Testis (tissue), 2 donors: Measurements from ENCODE around the gene SOSTDC1.

ENCODE experiments used
- POLR2A ChIP-seq: fragments of 450-650 bp; IDR thresholded peaks from one replicate; pipeline ENCODE4 v1.6.1; 2017; ENCODE audit warnings: antibody characterized with exemption, mild to moderate bottlenecking, moderate library complexity
- TF ChIP-seq, protein P1 (sequence below), 3 experiments: fragments of 450-650 bp in 2 of 3; fragments of 200-600 bp in 1 of 3; sonication (generic) in 1 of 3; IDR thresholded peaks; one replicate each; pipeline ENCODE4 v1.5.1; 2016 to 2019; ENCODE audit warnings: antibody characterized with exemption in 3 of 3, mild to moderate bottlenecking in 2 of 3, moderate library complexity in 1 of 3

- TF ChIP-seq, protein P1, sequence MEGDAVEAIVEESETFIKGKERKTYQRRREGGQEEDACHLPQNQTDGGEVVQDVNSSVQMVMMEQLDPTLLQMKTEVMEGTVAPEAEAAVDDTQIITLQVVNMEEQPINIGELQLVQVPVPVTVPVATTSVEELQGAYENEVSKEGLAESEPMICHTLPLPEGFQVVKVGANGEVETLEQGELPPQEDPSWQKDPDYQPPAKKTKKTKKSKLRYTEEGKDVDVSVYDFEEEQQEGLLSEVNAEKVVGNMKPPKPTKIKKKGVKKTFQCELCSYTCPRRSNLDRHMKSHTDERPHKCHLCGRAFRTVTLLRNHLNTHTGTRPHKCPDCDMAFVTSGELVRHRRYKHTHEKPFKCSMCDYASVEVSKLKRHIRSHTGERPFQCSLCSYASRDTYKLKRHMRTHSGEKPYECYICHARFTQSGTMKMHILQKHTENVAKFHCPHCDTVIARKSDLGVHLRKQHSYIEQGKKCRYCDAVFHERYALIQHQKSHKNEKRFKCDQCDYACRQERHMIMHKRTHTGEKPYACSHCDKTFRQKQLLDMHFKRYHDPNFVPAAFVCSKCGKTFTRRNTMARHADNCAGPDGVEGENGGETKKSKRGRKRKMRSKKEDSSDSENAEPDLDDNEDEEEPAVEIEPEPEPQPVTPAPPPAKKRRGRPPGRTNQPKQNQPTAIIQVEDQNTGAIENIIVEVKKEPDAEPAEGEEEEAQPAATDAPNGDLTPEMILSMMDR (IDR thresholded peaks at IDR 0.05), result no peak
- no peak for TF ChIP-seq POLR2A
Observed at GRCh38 chr7:16450366-16450765, 15.2 kb downstream of the SOSTDC1 start.
